HG03025 (cell line): ENCODE results near the gene APLF.

Experiments
- ATAC-seq: cut with Tn5 transposase; IDR thresholded peaks from one replicate; pipeline ENCODE4 v1.9.1; 2021; ENCODE audit warnings: mild to moderate bottlenecking, moderate library complexity; ENCODE audit not compliant: unreplicated experiment, low FRiP score

The APLF gene

DNA sequence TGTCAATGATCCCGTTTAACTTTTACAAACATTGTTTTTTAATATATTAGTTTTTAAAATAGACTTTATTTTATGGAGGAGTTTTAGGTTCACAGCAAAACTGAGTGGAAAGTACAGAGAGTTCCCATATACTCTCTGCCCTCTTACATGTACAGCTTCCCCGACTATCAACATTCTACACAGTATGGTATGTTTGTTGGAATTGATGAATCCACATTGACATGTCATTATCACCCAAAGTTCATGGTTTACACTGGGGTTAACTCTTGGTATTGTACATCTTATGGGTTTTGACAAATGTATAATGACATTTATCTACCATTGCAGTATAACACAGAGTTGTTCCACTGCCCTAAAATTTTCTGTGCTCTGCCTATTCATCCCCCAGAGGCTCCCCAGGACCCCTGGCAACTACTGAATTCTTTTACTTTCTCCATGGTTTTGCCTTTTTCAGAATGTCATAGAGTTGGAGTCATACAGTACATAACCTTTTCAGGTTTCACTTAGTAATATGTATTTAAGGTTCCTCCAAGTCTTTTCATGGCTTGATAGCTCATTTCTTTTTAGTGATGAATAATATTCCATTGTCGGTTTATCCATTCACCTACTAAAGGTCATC, 5.5 kb downstream of the APLF start:
- ATAC-seq, result no peak

DNA sequence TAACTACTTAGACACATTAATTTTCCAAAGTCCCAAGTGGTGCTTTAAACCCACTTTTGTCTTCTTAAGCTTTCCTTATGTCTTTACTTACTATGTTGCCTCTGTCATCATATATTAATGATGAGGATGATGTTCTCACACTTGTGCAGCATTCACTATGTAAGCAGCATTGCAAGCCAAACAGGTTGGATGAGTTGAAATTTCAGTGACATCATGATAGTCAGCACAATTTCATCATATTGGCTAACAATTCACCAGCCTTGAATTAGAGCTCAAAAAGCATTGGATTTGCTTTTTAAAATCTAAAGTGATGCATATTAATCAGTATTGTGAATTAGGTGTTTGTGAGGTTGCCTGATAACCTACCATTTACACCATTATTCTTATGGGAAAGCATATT, 7.7 kb downstream of the APLF start:
- no peak for ATAC-seq

DNA sequence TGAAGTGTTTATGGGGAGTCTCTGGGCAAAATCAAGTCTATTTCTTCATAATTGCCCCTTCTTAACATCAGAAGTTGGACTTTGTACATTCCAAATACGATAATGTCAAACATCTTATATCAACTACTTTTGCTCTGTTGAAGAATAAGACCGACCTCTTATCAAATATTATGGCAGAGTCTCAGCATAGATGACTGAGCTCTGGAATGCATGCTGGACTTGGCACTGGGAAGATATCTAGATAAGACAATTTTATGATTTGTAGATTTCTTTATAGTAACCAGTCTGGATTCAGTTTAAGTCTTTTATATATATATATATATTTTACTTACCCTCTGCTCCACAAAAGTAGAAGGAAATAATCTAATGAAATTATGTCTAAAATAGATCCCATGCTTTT, 8.2 kb downstream of the APLF start:
- ATAC-seq, result no peak

DNA sequence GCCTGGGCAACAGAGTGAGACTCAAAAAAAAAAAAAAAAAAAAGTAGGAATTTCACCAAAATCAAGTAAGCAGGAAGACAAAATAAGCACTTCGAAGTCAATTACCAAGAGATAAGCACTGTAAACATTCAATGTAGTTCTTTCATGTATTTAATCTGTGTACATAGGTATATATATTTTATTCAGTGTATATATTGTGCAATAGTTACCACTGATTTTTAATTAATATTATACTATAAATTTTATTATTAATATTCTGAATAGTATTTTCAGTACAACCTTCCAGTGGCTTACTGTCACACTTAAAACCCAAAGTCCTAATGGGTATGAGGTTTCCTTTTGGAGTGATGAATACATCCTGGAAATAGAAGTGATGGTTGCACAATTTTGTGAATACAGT, 9.1 kb downstream of the APLF start:
- ATAC-seq, result no peak

DNA sequence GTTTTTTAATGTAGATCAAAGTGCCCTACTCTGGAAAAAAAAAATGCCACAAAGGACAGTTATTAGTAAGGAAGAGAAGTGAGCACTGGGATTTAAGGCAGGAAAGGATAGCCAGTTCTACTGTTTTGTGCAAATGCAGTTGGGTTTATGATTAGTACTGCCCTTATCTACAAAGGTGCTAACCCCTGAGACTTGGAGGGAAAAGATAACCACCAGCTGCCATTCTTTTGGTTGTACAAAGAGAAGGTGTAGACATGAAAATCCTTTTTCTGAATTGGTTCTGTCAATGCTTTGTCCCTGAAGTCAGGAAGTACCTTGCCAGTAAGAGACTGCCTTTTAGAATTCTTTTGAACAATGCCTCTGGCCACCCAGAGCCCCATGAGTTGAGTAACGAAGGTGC, 11.3 kb downstream of the APLF start:
- ATAC-seq, result no peak

DNA sequence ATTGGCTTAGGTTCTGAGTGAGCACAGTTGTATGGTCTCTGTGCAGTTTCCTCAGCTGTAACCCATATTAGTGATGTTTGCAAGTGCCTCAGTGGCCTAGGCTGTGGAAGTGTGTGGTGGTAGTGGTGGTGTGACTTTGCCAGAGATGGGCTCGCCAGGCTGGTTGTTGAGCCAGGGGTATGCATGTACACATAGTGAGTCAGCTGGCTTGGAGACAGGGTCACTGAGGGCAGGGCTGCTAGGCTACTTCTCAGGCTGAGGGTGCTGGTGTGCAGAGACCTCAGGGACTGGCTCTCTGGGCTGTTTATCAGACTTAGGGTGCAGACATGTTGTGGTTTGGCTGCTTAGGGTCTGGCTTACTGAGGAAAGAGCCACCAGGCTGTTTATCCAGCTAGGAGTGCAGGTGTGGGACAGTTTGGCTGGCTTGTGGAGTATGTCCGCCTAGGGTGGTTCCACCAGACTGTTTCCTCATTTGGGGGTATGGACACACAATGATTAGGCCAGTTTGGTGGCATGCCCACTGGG, 15.0 kb downstream of the APLF start:
- ATAC-seq, result no peak

DNA sequence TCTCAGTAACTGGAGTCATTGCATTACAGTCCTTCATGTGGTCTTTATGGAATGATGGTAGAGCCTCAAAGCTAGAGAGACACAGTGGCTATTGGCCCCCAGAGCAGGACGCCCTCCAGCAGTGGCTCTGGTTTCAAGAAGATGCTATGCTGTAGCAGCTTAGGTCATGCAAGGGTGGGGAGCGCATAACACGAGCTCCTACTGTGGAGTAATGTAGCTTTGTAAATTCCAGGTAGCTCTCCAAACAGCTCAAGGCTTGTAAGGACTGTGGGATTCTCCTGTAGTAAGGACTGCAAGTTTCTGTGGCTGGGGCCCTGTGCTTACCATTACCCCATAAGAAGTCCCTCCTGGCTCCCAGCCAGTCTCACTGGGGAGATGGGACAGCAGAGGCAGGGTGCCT, 15.6 kb downstream of the APLF start:
- no peak for ATAC-seq

DNA sequence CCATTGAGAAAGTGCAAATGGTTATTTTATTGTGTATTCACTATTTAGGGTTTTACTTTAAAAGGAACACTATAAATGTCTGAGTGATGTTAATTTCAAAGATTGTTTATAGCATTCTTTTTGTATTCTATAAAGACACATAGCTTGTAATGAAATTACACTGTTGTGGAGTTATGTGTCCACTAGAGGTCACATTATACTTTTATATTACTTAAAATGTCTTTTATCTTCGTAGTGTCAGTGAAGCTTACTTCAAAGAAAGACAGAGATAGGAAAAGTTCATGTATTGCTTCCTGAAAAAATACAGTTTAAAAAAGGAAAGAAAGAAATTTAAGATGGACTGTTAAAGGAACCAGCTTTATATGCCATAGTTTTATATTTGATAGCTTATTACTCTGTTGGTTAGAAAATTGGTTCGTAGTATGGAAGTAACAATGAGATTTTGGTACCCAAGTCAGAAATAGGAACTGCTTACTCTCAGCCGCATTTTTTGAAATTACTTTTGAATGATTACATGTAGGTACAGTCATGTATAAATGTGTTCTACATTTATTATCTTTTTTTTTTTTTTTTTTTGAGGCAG, 20.5 kb downstream of the APLF start:
- no peak for ATAC-seq

DNA sequence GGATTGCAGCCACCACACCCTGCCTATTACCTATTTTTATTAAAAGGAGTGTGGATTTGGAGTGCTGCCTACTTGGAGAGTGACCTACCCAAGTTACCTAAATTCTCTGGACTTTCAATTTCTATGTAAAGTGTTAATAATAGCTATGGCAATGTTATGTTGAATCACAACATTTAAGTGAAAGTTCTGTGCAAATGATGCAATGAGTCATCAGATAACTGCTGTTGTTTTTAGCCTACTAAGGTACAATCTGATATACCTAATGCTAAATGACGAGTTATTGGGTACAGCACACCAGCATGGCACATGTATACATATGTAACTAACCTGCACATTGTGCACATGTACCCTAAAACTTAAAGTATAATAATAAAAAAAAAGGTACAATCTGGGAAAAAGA, 21.2 kb downstream of the APLF start:
- peak; percentile 47 for ATAC-seq

DNA sequence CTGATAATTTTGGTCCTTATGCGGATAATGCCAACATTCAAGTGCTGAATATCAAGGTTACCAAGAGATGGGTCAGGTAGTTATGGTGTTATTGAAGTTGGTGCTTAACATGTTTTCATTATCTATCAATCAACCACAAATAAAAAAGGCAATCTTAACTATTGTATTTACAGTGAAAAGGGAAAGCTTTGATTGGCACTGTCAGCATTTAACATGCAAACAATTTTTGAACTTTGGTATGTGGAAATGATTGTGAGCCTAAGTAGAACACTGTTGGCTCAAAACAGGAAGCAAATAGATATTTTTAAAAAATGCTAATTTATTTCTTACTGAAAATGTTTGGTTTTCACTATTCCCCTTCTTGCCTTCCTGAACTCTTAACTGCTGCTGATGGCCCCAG, 21.9 kb downstream of the APLF start:
- no peak for ATAC-seq

DNA sequence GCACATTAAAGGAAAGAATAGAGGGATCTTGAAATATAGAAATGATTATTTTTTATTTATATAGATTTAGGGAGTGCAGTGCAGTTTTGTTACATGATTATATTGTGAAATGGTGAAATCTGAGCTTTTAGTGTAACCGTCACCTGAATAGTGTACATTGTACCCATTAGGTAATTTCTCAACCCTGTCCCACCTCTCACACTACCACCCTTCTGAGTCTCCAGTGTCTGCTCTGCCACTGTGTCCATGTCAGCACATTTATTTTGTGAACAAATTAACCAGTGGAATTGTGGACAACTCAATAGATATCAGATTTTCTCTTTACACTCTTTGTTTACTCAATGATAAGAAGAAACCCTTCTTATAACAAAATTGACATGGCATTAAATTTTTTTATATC, 24.2 kb downstream of the APLF start:
- ATAC-seq, result no peak

DNA sequence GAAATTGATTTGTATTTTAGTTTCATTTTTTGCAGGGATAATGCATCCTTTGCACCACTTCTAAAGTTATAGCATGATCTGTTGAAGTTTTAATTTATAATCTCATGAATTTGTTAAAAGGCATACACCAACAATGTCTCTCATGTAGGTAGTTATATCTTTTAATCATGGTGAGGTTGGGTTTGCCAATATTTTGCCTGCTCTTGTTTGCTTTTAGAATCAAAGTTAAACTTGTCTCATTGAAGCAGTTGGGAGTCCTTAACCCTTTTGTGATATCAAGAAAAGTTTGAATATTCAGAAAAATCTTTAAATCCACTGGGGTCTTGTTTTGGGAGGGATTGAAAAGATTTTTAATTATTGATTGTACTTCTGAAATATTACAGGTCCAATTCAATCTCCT, 31.7 kb downstream of the APLF start:
- ATAC-seq, result no peak

DNA sequence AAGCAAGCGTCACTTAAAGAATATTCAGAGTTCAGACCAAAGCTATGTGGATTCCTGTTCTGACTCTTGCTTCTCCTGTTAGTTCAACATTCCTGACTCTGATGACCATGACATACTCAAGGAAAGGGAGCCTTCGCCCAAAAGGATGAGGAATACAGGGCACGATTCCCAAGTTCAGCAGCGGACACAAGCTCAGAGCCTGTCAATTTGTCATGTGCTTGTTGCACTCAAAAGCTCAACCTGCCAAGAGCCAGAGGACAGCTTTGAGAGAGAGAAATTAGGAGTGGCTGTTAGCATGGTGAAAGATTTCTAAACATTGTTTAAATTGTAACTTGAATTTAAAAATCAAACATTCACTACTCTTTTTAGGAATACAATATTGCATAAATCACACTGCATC, 33.3 kb downstream of the APLF start:
- ATAC-seq, result no peak

DNA sequence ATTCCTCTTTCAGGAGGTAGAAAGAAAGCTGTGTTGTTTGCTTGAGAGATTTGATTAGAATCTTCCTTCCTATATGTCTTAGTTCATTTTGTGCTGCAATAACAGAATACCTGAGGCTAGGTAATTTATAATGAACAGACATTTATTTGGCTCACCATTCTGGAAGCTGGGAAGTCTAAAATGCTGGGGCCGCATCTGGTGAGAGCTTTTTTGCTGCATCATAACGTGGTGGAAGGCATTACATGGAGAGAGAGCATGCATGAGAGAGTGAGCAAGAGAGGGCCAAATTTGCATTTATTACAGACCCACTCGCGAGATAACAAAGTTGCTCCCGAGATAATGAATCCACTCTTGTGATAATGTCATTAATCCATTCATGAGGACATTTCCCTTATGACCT, 34.4 kb downstream of the APLF start:
- no peak for ATAC-seq

DNA sequence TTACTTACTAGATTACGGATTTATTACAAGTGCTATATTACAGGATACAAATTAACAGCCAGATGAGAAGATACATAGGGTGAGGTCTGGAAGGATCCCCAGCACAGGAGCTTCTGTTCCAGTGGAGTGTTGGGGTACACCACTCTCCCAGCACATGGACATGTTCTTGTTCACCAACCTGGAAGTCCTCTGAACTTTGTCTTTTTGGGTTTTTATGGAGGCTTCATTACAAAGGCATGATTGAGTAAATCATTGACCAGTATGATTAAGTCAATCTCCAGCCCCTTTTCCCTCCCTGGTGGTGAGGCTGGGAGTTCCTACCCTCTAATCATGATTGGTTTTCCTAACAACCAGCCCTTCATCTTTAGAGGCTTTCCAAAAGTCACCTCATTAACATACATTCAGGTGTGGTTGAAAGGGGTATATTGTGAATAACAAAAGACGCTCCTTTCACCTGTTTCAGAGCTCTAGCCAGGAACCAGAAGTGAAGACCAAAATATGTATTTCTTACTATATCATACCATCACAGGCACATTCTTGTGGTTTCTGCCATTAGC, 38.3 kb downstream of the APLF start:
- ATAC-seq, result no peak

DNA sequence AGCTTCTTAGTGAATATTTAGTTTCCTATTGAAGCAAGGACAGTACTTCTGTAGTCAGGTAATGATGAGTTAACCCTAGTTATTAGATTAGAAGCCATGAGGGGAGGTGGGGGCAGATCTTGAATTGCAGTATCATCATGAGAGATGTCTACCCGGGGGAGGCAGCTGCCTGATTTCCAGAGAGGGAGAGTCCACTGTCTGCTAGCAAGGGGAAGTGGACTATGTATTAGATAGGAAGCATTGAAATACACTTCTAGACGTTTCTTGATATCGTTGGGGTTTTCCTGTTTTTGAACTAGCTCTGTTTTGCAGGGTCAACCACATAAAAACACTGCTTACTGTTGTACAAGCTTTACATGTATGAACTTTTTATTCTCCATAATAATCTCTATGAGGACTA, 38.8 kb downstream of the APLF start:
- no peak for ATAC-seq

DNA sequence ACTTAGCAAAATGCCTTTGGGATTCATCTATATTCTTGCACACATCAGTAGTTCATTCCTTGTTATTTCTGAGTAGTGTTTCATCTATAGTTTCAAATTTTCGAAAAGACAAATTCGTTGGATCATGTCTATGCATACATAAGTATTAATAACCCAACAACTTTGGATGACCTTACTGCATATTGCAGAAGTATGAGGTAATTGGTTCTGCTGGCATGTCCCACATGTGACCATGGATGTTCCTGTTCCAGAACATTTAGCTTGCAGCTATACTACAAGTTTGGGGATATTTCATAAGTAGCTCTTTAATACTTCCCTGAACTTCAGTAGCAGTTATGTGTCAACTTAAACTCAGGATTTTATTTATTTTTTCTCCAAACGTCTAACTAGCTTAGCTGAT, 44.9 kb downstream of the APLF start:
- no peak for ATAC-seq

DNA sequence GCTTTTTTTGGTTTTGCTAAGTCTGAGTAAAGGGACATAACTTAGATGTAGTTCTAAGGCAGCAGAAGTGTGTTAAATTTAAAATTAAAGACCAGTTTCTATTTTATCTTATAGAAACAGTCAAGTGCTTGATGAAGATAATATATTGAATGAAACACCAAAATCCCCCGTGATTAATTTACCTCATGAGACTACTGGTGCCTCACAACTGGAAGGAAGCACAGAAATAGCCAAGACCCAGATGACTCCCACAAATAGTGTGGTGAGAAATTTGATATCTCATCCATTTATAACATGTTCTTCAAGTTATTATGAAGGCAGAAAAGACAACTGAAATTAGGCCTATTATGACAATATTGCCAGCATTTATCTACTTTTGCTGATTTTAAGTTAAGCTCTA, 45.6 kb downstream of the APLF start:
- no peak for ATAC-seq

DNA sequence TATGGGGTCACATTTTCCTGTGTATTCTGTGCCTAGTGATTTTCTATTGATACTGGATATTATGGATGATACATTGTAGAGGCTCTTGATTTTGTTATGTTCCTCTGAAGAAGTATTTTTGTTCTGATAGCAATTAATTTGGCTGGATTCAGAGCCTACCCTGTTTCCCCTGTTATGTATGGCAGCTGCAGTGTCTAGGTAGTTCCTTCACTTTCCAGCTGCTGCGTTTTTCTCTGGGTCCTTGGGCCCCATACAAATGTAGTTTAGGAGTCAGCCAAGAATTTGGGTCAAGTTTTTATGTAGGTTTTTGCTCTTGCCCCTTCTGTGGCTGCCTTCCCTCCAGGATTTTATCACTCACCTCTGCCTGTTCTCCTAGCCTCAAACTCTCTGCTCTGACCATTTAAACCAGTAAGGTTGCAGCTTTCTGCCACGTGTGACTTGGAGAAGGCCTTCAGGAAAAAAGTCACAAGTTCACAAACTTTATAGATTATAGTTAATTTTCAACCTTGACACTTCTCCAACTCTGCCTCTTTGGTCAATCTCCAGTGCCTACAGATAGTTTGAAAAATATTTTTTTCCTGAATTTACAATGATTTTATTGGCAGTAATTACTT, 47.0 kb downstream of the APLF start:
- no peak for ATAC-seq

DNA sequence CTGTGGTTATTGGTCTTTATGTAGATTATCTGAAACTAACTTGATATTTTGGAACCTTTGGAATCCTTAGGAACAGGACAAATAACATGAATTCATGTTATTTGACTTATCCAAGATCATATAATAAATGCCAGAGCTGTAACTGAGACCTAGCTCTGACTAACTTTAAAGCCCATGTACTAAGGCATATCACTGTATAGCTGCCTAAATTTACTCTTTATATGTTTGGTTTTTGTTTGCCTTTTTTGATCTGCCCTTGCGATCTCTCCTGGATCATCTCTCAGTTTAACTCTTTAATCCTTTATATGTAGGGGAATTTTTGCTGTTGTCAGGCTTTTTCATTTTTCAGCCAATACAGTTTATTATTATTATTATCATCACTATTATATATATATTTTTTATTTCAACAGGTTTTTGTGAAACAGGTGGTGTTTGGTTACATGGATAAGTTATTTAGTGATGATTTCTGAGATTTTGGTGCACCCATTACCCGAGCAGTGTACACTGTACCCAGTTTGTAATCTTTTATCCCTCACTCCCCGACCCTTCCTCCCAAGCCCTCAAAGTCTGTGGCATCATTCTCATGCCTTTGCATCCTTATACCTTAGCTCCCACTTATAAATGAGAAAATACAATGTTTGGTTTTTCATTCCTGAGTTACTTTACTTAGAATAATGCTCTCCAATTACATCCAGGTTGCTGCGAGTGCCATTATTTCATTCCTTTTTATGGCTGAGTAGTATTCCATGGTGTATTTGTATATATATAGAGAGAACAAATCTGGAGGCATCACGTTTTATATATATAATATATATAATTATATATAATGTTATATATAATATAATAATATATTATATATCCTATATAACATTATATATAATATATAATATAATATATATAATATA, 48.9 kb downstream of the APLF start:
- ATAC-seq, result no peak

DNA sequence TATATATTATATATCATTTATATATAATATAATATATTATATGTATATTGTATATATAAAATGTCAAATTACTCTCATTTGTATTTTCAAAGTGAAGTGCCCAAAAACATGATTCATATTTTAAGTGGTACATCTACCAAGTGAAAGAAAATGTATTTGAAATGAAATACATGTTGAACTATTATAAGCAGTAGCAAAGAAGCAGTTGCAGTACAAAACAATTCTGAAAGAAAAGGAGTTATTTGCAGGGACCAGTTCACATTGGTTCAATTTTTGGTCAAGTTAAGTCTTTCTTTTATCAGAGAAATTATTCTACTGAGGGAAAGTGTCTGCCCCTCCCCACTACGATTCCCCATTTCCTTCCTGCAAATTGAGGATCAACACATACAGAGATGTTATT, 51.9 kb downstream of the APLF start:
- no peak for ATAC-seq
